Measurements from ENCODE around the gene SCNN1A.

DNA sequence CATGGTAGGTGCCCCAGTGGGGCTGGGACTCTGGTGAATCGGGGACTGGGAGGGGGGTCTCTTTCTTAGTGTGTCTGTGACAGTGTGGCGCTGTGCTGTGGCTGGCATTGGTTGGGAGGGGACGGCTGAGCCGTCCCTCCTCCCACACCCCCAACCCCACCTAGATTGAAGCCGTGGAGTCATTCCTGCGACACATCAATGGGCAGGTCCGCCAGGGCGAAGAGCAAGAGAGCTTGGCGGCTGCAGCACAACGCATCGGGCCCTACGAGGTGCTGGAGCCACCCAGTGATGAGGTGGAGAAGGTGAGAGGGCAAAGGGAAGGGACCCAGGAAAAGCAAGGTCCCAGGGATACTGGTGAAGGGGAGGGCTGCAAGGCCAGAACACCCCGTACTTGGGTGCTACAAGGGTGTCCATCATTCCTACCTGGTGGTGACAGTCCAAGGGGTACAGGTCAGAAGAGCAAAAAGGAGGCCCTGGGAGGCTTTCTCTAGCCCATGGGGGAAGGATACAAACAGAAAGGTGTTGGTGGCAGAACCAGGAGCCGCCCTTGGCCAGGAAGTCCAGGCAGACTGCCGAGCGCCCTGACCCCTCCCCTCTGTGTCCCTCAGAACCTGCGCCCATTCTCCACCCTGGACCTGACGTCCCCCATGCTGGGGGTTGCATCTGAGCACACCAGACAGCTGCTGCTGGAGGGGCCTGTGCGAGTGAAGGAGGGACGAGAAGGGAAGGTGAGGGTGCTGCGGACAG, 57.5 kb downstream of the SCNN1A start:
- TF ChIP-seq, protein P1, sequence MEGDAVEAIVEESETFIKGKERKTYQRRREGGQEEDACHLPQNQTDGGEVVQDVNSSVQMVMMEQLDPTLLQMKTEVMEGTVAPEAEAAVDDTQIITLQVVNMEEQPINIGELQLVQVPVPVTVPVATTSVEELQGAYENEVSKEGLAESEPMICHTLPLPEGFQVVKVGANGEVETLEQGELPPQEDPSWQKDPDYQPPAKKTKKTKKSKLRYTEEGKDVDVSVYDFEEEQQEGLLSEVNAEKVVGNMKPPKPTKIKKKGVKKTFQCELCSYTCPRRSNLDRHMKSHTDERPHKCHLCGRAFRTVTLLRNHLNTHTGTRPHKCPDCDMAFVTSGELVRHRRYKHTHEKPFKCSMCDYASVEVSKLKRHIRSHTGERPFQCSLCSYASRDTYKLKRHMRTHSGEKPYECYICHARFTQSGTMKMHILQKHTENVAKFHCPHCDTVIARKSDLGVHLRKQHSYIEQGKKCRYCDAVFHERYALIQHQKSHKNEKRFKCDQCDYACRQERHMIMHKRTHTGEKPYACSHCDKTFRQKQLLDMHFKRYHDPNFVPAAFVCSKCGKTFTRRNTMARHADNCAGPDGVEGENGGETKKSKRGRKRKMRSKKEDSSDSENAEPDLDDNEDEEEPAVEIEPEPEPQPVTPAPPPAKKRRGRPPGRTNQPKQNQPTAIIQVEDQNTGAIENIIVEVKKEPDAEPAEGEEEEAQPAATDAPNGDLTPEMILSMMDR (IDR thresholded peaks at IDR 0.05) = no peak
- no peak for TF ChIP-seq POLR2A (IDR thresholded peaks at IDR 0.05)

Data from adrenal gland (tissue), 5 donors.